AG04449 (cell line): ENCODE results near the gene FAM234B.

Experiments used
- CTCF ChIA-PET: fragments of 350-600 bp; formaldehyde crosslinking; extraction: SDS; loops from one replicate; lab custom pipeline; 2021; ENCODE audit warnings: antibody characterized with exemption; lab: Yijun Ruan, JAX
- POLR2A ChIA-PET: fragments of 400-600, 350-600 bp; formaldehyde crosslinking; extraction: SDS; loops from one replicate; lab custom pipeline; 2020; ENCODE audit warnings: antibody characterized with exemption, inconsistent platforms; lab: Yijun Ruan, JAX
- DNase-seq: peaks from one replicate; pipeline ENCODE4 v3.0.0-alpha.2; 2010; ENCODE audit warnings: low read depth, low spot score
- H3K4me3 ChIP-seq: 2 replicates; pipeline ENCODE4 v1.5.1; 2011; ENCODE audit warnings: low read depth, mild to moderate bottlenecking, control low read depth, low read length
- TF ChIP-seq, protein P1 (sequence below): IDR thresholded peaks from one replicate; pipeline ENCODE4 v1.5.1; 2011; ENCODE audit warnings: mild to moderate bottlenecking, moderate library complexity, low read length, control low read depth, inconsistent platforms; ENCODE audit not compliant: insufficient read depth; ENCODE audit errors: missing control alignments

The FAM234B gene

GRCh38 chr12:13100605-13100881 is 56.4 kb downstream of the FAM234B start:
- H3K4me3 ChIP-seq: peak overlapping the region; percentile 38; the same call in 1 of the 2 replicates
- no peak for DNase-seq
- TF ChIP-seq, protein P1, sequence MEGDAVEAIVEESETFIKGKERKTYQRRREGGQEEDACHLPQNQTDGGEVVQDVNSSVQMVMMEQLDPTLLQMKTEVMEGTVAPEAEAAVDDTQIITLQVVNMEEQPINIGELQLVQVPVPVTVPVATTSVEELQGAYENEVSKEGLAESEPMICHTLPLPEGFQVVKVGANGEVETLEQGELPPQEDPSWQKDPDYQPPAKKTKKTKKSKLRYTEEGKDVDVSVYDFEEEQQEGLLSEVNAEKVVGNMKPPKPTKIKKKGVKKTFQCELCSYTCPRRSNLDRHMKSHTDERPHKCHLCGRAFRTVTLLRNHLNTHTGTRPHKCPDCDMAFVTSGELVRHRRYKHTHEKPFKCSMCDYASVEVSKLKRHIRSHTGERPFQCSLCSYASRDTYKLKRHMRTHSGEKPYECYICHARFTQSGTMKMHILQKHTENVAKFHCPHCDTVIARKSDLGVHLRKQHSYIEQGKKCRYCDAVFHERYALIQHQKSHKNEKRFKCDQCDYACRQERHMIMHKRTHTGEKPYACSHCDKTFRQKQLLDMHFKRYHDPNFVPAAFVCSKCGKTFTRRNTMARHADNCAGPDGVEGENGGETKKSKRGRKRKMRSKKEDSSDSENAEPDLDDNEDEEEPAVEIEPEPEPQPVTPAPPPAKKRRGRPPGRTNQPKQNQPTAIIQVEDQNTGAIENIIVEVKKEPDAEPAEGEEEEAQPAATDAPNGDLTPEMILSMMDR: no peak
- ChIA-PET CTCF (interaction anchor here (1.5 to 6.0 kb wide), 2 partner anchors 19 to 111 kb away, joined by 4 to 123 read pairs; no protein-coding TSS in a partner anchor), POLR2A (interaction anchor here (1.0 to 3.9 kb wide), 3 partner anchors 96 to 120 kb away, joined by 3 to 20 read pairs (median 9); partner anchors contain the start of gene EMP1)

- no peak for DNase-seq
- POLR2A ChIA-PET: interaction anchor here (0.6 to 3.9 kb wide), 6 partner anchors 14 to 130 kb away, joined by 3 to 20 read pairs (median 3); partner anchors contain the start of gene EMP1
- H3K4me3 ChIP-seq: peak overlapping the region; percentile 51
- CTCF ChIA-PET: interaction anchor here (1.0 to 6.0 kb wide), 3 partner anchors 16 to 110 kb away, joined by 3 to 123 read pairs (median 6); no protein-coding TSS in a partner anchor
- TF ChIP-seq, protein P1: no peak
Measured at GRCh38 chr12:13100882-13101769, 56.9 kb downstream of the FAM234B start.

GRCh38 chr12:13101821-13102375 is 57.7 kb downstream of the FAM234B start:
- ChIA-PET POLR2A (interaction anchor here (0.6 to 3.9 kb wide), 5 partner anchors 13 to 96 kb away, joined by 3 to 20 read pairs (median 4); partner anchors contain the start of gene EMP1), CTCF (interaction anchor here (1.0 to 6.0 kb wide), 6 partner anchors 12 to 185 kb away, joined by 3 to 123 read pairs (median 5); no protein-coding TSS in a partner anchor)
- H3K4me3 ChIP-seq: peak overlapping the region; percentile 51
- TF ChIP-seq, protein P1: no peak
- DNase-seq: no peak

GRCh38 chr12:13102461-13103195 is 58.4 kb downstream of the FAM234B start:
- DNase-seq: peak; percentile 63
- POLR2A ChIA-PET: interaction anchor here (0.7 to 3.9 kb wide), 5 partner anchors 14 to 104 kb away, joined by 3 to 20 read pairs (median 4); partner anchors contain the start of gene EMP1
- no peak overlapping the region for H3K4me3 ChIP-seq
- CTCF ChIA-PET: interaction anchor here (0.7 to 6.0 kb wide), 8 partner anchors 11 to 186 kb away, joined by 3 to 123 read pairs (median 4); no protein-coding TSS in a partner anchor
- TF ChIP-seq, protein P1: no peak

DNA sequence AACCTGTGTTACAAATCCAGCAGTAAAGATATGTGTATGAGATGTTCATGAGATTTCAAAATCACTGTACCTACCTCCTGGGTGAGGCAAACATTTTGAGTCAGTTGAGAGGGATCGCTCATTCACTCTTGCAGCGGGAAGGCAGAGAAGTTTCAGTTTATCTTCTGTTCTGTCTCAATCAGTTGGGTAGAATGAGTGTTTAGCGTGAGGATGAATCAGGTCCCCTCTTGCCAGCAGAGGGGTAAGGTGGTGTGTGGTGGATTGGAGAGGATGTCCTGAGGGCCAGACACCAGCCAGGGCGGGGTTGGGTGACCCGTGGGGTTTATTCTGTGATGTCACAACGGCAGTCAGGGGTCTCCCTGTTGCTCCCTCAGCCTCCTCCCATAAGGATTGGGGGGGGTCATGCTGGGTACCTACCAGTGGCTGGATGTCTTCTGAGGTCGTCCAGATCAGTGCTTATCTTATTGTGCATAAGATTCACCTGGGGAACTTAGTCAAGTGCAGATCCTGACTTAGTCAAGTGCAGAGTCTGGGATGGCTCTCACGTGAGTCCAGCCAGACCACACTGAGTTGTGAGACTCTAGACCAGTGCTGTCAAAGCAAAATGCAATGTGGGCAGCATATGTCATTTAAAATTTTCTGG is 59.3 kb downstream of the FAM234B start, which contains the start of gene GSG1:
Gene GSG1, minus strand, starts transcription at position 277 of the 643 bp plus-strand sequence. Its CDS starts 155 bp downstream, at position 122.
- ChIA-PET CTCF (interaction anchor here (1.1 to 6.0 kb wide), 3 partner anchors 10 to 108 kb away, joined by 6 to 123 read pairs (median 6); no protein-coding TSS in a partner anchor), POLR2A (interaction anchor here (0.8 to 3.9 kb wide), 2 partner anchors 93 to 103 kb away, joined by 5 to 20 read pairs; partner anchors contain the start of gene EMP1)
- TF ChIP-seq, protein P1: no peak
- H3K4me3 ChIP-seq: no peak within 1 kb of the TSS
- no peak for DNase-seq
